Muscle layer of duodenum (tissue), 2 donors: Measurements from ENCODE around the gene MOCS1.

Source experiments
- H3K27ac ChIP-seq: one replicate; pipeline ENCODE4 v1.7.0; 2013; ENCODE audit warnings: mild to moderate bottlenecking, low read length
- H3K27me3 ChIP-seq: one replicate; pipeline ENCODE4 v1.7.0; 2013; ENCODE audit warnings: low read depth, mild to moderate bottlenecking, control low read depth, low read length
- H3K36me3 ChIP-seq, 2 donors: one replicate each; pipeline ENCODE4 v1.7.0; 2013; ENCODE audit warnings: low read length in 2 of 2, control low read depth in 1 of 2, mild to moderate bottlenecking in 1 of 2; ENCODE audit not compliant: insufficient read depth in 2 of 2, control insufficient read depth in 1 of 2
- H3K4me1 ChIP-seq, 2 donors: one replicate each; pipeline ENCODE4 v1.7.0; 2013; ENCODE audit warnings: low read length in 2 of 2, mild to moderate bottlenecking in 2 of 2, control low read depth in 1 of 2, moderate library complexity in 1 of 2; ENCODE audit not compliant: insufficient read depth in 2 of 2, control insufficient read depth in 1 of 2
- H3K4me3 ChIP-seq, 2 donors: one replicate each; pipeline ENCODE4 v1.7.0; 2013; ENCODE audit warnings: low read length in 2 of 2, low read depth in 1 of 2, mild to moderate bottlenecking in 1 of 2
- H3K9me3 ChIP-seq, 2 donors: one replicate each; pipeline ENCODE4 v1.7.0; 2013; ENCODE audit warnings: low read length in 2 of 2, control low read depth in 1 of 2, mild to moderate bottlenecking in 1 of 2; ENCODE audit not compliant: control insufficient read depth in 1 of 2
- donor health status: healthy.

MOCS1 gene

DNA sequence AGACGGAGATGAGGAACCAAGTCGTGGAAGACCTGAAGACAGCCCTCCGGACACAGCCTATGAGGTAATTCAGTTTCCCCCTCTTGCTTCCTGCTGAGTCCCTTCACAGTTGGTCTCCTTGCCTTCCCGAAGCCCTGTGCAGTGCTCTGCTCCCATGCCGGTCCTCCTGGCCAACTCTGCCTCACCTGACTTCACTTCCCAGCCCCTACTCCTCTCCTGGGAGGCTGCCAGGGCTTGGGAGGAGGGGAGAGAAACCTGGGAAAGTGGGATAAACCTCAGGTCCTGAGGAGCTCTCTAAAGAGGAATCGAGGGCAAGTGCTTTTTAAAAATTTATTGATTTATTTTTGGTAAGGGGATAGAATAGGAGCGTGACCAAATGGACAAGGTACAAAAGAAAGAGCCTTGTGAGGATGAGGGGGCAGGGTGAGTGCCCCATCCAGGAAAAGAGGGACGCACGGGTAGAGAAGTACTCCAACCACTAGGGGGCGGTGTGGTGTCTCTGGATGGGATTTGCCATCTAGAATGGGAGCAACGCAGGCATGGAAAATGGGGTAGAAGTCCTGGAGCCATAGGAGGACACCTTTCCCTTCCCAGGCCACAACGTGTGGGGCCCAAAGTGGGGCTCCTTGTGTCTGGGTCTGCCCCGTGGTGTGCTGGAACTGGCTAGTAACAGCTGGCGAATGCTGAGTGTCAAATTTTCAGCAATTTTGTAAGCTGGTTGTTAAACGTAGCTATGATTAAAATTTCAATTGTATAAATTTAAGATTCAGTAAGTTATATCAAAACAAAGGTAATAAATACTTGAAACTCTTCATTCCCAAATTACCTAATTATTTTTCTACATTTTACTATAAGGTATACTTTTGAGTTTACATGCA is 69.0 kb downstream of the MOCS1 start:
- no peak overlapping the region for H3K4me3 ChIP-seq
- no peak overlapping the region for H3K27ac ChIP-seq
- no peaks in the 10 kb centered on the region for H3K9me3 ChIP-seq
- no peaks in the 10 kb centered on the region for H3K27me3 ChIP-seq
- no peaks in the 10 kb centered on the region for H3K4me1 ChIP-seq
- H3K36me3 ChIP-seq: peaks cover 16 to 69% of the 10 kb centered on the region in 2 donors

GRCh38 chr6:39861663-39862062 is 72.6 kb downstream of the MOCS1 start:
- Histone ChIP-seq H3K27ac (no peak overlapping the region), H3K9me3 (no peaks in the 10 kb centered on the region), H3K4me1 (no peaks in the 10 kb centered on the region), H3K27me3 (no peaks in the 10 kb centered on the region), H3K36me3 (peaks cover 11 to 66% of the 10 kb centered on the region in 2 donors), H3K4me3 (no peak overlapping the region)

- H3K27me3 ChIP-seq: no peaks in the 10 kb centered on the region
- peaks cover 0 to 6% of the 10 kb centered on the region in 2 donors for H3K4me1 ChIP-seq
- H3K9me3 ChIP-seq: no peaks in the 10 kb centered on the region
- H3K4me3 ChIP-seq: no peak overlapping the region
- H3K36me3 ChIP-seq: peaks cover 15 to 64% of the 10 kb centered on the region in 2 donors
- no peak overlapping the region for H3K27ac ChIP-seq
Observed at GRCh38 chr6:39859025-39859424, 75.2 kb downstream of the MOCS1 start.

DNA sequence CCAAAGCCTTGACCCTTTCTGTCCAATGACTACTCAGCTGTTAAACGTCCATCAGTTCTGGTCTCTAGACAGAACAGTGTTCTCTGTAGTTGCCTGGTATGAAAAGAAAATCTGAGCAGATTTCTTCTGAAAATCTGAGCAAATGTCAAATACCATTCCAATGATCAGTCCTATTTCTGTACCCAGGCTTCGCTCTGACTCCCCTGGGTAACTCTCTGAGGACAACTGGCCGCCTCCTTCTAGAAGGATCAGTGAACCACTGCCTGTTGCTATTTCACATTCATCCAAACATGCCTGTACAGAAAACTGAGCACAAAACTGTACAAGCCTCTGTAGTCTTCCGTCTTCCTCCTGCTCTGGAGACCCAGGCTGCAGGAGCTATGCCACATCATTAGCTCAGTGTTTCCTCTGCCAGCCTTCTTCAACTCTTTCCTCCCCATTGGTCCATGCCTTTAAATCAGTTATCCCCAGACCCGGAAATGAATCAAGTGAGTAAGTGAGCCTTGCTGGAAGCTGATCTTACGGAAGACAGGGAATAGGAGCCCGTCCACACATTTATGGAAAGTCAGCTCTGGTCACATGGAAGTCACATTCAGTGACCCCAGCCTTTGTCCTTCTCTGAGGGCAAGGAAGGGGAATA is 78.8 kb downstream of the MOCS1 start:
- H3K4me3 ChIP-seq: no peak overlapping the region
- peaks cover 15 to 34% of the 10 kb centered on the region in 2 donors for H3K36me3 ChIP-seq
- H3K4me1 ChIP-seq: peaks cover 3 to 41% of the 10 kb centered on the region in 2 donors
- no peaks in the 10 kb centered on the region for H3K9me3 ChIP-seq
- H3K27me3 ChIP-seq: no peaks in the 10 kb centered on the region
- no peak overlapping the region for H3K27ac ChIP-seq
